Upper lobe of left lung (tissue), 4 donors: ENCODE results near the gene TOM1L2.

ENCODE experiments used
- CTCF ChIP-seq, 6 experiments: fragments of 450-650 bp in 4 of 6; fragments of 200-600 bp in 2 of 6; sonication (generic) in 2 of 6; IDR thresholded peaks; one replicate each; pipeline ENCODE4 v1.5.1; 2016 to 2019; ENCODE audit warnings: antibody characterized with exemption in 6 of 6
- POLR2A ChIP-seq, 4 donors: fragments of 450-650 bp; IDR thresholded peaks; one replicate each; pipeline ENCODE4 v1.5.1; 2016 to 2017; ENCODE audit warnings: antibody characterized with exemption in 4 of 4, mild to moderate bottlenecking in 2 of 4

DNA sequence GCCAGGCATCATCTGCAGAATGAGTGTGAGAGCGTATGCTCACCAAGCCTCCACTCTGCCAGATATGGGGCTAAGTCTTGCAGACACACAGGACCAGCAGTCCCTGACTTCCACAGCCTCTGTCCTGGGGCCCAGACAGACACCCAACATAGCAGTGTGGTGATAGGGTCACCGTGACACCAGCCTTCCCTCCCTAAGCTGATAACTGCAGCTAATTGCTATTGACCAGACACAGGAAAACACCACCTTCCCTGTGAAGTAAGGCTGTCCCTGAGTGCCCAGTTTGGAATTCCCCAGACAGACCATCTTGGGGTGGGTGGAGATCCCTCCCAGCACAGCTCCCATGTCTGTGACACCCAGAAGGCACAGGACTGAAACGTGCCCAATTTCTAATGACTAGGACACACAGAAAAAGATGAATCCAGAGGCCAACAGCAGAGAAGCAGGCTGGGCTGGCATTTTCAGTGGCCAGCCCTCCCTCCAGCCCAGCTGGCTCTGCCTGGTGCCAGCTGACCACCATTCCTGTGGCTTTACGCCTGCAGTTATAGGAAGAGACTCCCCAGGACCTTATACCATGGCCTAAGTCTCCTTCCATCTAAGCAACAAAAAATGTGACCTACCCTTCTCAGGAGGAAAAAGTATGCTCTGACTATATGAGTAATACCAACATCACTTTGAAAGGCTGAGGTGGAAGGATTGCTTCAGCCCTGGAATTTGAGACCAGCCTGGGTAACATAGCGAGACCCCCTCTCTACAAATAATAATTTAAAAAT is 36.5 kb upstream of the TOM1L2 start:
- no peak for TF ChIP-seq CTCF (IDR thresholded peaks at IDR 0.05)
- no peak for TF ChIP-seq POLR2A (IDR thresholded peaks at IDR 0.05)
